ENCODE data around the gene CNTNAP2.

- no peak for TF ChIP-seq CTCF (IDR thresholded peaks at IDR 0.05; ENCODE audit: borderline replicate concordance, extremely low read depth, low read length, poor library complexity, severe bottlenecking)
- no peak for TF ChIP-seq EZH2 (IDR thresholded peaks at IDR 0.05; ENCODE audit: borderline replicate concordance, low read depth, low read length, severe bottlenecking)
These were observed 1194.7 kb downstream of the CNTNAP2 start for GRCh38 chr7:147311336-147311735.
